Measurements from ENCODE around the gene CCDC54.

DNA sequence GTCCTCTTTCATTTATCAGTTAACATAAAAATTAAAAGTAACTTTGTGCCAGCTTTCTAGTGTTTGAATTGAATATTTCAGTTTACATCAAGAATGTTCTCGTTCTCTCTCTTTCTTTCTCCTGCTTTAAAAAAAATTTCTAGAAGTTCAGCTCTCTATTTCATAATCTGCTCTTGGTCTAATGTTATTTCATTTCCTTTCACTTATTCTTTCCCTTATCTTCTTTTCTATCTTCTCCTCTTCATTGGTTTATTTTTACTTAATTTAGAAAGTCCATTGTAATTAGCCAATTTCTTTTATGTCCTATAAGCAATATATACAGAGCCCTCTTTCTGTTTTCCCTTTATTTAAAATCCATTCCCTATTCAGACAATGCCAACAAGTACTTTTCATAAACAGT lies 44.6 kb downstream of the CCDC54 start:
- TF ChIP-seq POLR2A (IDR thresholded peaks at IDR 0.05), result no peak
- TF ChIP-seq, protein P1, sequence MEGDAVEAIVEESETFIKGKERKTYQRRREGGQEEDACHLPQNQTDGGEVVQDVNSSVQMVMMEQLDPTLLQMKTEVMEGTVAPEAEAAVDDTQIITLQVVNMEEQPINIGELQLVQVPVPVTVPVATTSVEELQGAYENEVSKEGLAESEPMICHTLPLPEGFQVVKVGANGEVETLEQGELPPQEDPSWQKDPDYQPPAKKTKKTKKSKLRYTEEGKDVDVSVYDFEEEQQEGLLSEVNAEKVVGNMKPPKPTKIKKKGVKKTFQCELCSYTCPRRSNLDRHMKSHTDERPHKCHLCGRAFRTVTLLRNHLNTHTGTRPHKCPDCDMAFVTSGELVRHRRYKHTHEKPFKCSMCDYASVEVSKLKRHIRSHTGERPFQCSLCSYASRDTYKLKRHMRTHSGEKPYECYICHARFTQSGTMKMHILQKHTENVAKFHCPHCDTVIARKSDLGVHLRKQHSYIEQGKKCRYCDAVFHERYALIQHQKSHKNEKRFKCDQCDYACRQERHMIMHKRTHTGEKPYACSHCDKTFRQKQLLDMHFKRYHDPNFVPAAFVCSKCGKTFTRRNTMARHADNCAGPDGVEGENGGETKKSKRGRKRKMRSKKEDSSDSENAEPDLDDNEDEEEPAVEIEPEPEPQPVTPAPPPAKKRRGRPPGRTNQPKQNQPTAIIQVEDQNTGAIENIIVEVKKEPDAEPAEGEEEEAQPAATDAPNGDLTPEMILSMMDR (IDR thresholded peaks at IDR 0.05), result no peak
- no peak for TF ChIP-seq POLR2AphosphoS5 (IDR thresholded peaks at IDR 0.05)
- no peak for TF ChIP-seq EP300 (IDR thresholded peaks at IDR 0.05)

All from sigmoid colon (tissue), 4 donors.